SU-DHL-6 (cell line): Measurements from ENCODE around the gene ADARB2.

ENCODE experiments used
- H2AFZ ChIP-seq: fragments of 200-600 bp; sonication (generic); 2 replicates; pipeline ENCODE4 v1.6.1; 2014; ENCODE audit warnings: low read depth, mild to moderate bottlenecking, moderate library complexity, mixed read lengths, antibody characterized with exemption, low read length; ENCODE audit not compliant: severe bottlenecking
- H3F3A ChIP-seq: fragments of 200-600 bp; shearing (Covaris generic); 2 replicates; pipeline ENCODE4 v1.6.0; 2016; ENCODE audit warnings: antibody characterized with exemption, mild to moderate bottlenecking; ENCODE audit not compliant: insufficient read depth
- H3K27ac ChIP-seq: fragments of 200-600 bp; sonication (generic); 2 replicates; pipeline ENCODE4 v1.5.1; 2016; ENCODE audit warnings: low read depth, mild to moderate bottlenecking, low read length, moderate library complexity, mixed read lengths
- H3K27me3 ChIP-seq: fragments of 200-600 bp; sonication (generic), shearing (Covaris generic); 2 replicates; pipeline ENCODE4 v1.6.0; 2014; ENCODE audit warnings: mild to moderate bottlenecking, low read length
- H3K36me3 ChIP-seq: fragments of 200-600 bp; sonication (generic); 2 replicates; pipeline ENCODE4 v1.6.1; 2014; ENCODE audit warnings: mild to moderate bottlenecking, low read length, mixed read lengths
- H3K4me2 ChIP-seq: fragments of 300-600, 200-600 bp; shearing (Covaris generic), sonication (generic); 2 replicates; pipeline ENCODE4 v1.6.0; 2014; ENCODE audit warnings: low read length, low read depth, mild to moderate bottlenecking; ENCODE audit not compliant: poor library complexity, severe bottlenecking
- H3K4me3 ChIP-seq: fragments of 200-600 bp; sonication (generic); 2 replicates; pipeline ENCODE4 v1.5.1; 2014; ENCODE audit warnings: antibody characterized with exemption, low read length, mild to moderate bottlenecking, mixed read lengths; ENCODE audit not compliant: insufficient read depth, poor library complexity, severe bottlenecking
- H3K79me2 ChIP-seq: fragments of 200-600 bp; sonication (generic); 2 replicates; pipeline ENCODE4 v1.6.1; 2014; ENCODE audit warnings: mild to moderate bottlenecking, low read length, moderate library complexity; ENCODE audit not compliant: insufficient read depth
- H3K9ac ChIP-seq: fragments of 200-600 bp; sonication (generic); 2 replicates; pipeline ENCODE4 v1.7.0; 2014; ENCODE audit warnings: mild to moderate bottlenecking, low read length
- H3K9me2 ChIP-seq: fragments of 200-600 bp; sonication (generic); replicated peaks from 2 replicates; pipeline ENCODE4 v1.6.1; 2014; ENCODE audit warnings: low read length; ENCODE audit not compliant: insufficient read depth
- H3K9me3 ChIP-seq: fragments of 200-600 bp; sonication (generic); 2 replicates; pipeline ENCODE4 v1.6.1; 2014; ENCODE audit warnings: low read length, mixed read lengths; ENCODE audit not compliant: insufficient read depth
- H4K20me1 ChIP-seq: fragments of 200-600 bp; sonication (generic); 2 replicates; pipeline ENCODE4 v1.6.1; 2014; ENCODE audit warnings: low read depth, mild to moderate bottlenecking, antibody characterized with exemption, low read length, moderate library complexity, mixed read lengths
- CTCF ChIP-seq: fragments of 200-600 bp; sonication (generic); IDR thresholded peaks from one replicate; pipeline ENCODE4 v1.5.1; 2017; ENCODE audit warnings: antibody characterized with exemption, mild to moderate bottlenecking, low read length, moderate library complexity; ENCODE audit not compliant: insufficient read depth, poor library complexity, severe bottlenecking
- EZH2phosphoT487 ChIP-seq: fragments of 200-600 bp; sonication (generic), shearing (Covaris generic); conservative IDR thresholded peaks from 2 replicates; pipeline ENCODE4 v1.6.1; 2018; ENCODE audit warnings: mild to moderate bottlenecking, antibody characterized with exemption, low read length, moderate library complexity, mixed read lengths

Gene ADARB2

DNA sequence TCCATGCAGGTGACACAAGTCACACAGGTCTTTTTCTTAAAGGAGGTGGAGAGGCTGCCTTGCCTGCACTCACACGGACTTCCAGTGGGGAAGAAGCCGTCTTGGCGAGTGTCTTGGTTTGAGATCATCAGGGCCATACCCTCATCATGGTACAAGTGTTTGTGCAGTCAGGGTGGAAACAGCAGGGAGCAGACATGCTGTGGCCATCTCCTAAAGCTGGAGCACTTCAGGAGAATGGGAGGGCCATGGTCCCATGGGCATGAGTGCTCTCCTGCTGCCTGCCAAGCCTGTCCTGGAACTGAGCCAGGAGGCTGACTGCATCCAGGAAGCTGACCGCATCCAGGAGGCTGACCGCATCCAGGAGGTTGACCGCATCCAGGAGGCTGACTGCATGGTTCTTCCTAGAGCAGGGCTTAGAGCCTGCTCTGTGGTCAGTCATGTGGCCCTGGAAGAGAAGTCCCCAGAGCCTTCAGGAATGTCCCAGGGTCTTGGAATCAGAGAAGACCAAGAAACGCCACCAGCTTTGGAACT is 98.4 kb downstream of the ADARB2 start:
- TF ChIP-seq CTCF (no peak), EZH2phosphoT487 (no peak)
- Histone ChIP-seq H3K9ac (no peak overlapping the region), H3K79me2 (no peaks in the 10 kb centered on the region), H3K36me3 (no peaks in the 10 kb centered on the region), H3K4me3 (no peak overlapping the region), H3K9me2 (no peaks in the 10 kb centered on the region), H4K20me1 (no peaks in the 10 kb centered on the region), H3K9me3 (no peaks in the 10 kb centered on the region), H3K27me3 (no peaks in the 10 kb centered on the region), H3K27ac (no peak overlapping the region), H2AFZ (no peak overlapping the region), H3F3A (no peaks in the 10 kb centered on the region), H3K4me2 (no peak overlapping the region)

DNA sequence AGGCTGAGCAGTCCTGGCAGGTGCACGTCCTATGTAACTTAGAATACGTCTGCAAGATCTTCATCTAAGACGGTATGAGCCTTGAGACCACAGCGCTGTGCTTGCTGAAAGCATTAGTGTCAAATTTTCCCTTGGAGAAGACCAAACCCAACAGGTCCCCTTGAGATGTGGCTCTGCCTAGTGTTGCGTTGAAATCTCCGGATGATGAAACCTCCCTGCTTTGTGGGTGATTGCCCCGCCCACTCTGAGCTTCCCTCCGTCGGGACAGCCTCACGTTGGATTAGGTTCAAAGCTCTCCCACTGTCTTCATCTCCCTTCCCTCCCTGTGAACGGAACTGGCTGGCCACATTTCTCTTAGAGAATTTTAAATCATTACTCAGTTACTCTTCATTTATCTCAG is 102.0 kb downstream of the ADARB2 start:
- Histone ChIP-seq H3K27me3 (no peaks in the 10 kb centered on the region), H3K9ac (no peak overlapping the region), H3K27ac (no peak overlapping the region), H4K20me1 (no peaks in the 10 kb centered on the region), H3K9me3 (no peaks in the 10 kb centered on the region), H3F3A (no peaks in the 10 kb centered on the region), H3K4me2 (no peak overlapping the region), H2AFZ (no peak overlapping the region), H3K9me2 (no peaks in the 10 kb centered on the region), H3K79me2 (no peaks in the 10 kb centered on the region), H3K4me3 (no peak overlapping the region), H3K36me3 (no peaks in the 10 kb centered on the region)
- TF ChIP-seq CTCF (no peak), EZH2phosphoT487 (no peak)

- H3K79me2 ChIP-seq = no peaks in the 10 kb centered on the region
- no peak overlapping the region for H3K4me3 ChIP-seq
- no peak overlapping the region for H3K27ac ChIP-seq
- H3F3A ChIP-seq = no peaks in the 10 kb centered on the region
- H3K36me3 ChIP-seq = no peaks in the 10 kb centered on the region
- no peaks in the 10 kb centered on the region for H3K9me2 ChIP-seq
- no peak overlapping the region for H3K9ac ChIP-seq
- H3K27me3 ChIP-seq = no peaks in the 10 kb centered on the region
- no peaks in the 10 kb centered on the region for H3K9me3 ChIP-seq
- no peak overlapping the region for H2AFZ ChIP-seq
- H4K20me1 ChIP-seq = no peaks in the 10 kb centered on the region
- no peak overlapping the region for H3K4me2 ChIP-seq
- TF ChIP-seq CTCF (no peak), EZH2phosphoT487 (no peak)
Measured at GRCh38 chr10:1634239-1634638, 103.1 kb downstream of the ADARB2 start.
